ENCODE measurements around the gene ARL5A.
"Not testable (repeated sequence)": the region's sequence is repeated elsewhere in the genome, so short reads cannot be mapped to it uniquely, and the experiment has no call there.

The ARL5A gene, protein sequence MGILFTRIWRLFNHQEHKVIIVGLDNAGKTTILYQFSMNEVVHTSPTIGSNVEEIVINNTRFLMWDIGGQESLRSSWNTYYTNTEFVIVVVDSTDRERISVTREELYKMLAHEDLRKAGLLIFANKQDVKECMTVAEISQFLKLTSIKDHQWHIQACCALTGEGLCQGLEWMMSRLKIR

DNA sequence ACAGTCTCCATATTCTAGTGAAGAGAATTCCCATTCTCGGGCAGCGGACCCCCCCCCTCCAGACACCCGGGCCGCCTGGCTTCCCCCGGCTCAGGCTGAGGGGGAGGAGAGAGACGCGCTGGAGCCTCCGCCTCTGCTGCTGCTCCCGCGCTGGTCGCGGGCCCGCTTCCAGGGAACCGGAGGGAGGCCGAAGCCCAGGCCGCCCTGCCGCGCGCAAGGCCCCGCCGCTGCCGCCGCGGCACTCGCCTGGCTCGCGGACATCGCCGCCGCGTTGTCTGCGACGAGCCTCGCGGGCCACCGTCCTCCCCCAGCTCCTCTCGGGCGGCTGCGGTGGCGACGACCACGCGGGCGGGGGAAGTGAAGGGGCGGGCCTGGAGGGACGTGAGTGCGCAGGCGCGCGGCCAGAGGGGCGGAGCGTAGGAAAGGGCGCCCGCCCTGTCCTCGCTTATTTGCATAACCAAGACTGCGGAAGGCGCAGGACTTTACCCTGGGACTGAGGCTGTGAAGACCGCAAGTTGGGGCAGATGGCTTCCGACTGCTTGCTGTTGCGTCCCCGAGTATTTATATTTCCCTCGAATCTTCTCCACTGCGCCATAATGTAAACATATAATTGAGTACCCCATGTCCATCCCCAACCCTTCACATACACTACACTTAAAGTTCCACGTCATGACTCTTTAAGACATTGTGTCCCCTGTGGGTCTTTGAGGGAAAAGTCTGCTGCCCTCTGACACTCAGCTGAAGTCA lies at the start of gene ARL5A:
Gene ARL5A, minus strand, starts transcription at position 279 of the 747 bp plus-strand sequence. Its CDS starts 245 bp downstream, at position 34.
- DNase-seq: peak; percentile 96

DNA sequence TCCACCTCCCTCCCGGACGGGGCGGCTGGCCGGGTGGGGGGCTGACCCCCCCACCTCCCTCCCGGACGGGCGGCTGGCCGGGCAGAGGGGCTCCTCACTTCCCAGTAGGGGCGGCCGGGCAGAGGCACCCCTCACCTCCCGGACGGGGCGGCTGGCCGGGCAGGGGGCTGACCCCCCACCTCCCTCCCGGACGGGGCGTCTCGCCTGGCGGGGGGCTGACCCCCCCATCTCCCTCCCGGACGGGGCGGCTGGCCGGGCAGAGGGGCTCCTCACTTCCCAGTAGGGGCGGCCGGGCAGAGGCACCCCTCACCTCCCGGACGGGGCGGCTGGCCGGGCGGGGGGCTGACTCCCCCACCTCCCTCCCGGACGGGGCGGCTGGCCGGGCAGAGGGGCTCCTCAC lies 47.4 kb upstream of the ARL5A start:
- DNase-seq: not testable (repeated sequence)

DNA sequence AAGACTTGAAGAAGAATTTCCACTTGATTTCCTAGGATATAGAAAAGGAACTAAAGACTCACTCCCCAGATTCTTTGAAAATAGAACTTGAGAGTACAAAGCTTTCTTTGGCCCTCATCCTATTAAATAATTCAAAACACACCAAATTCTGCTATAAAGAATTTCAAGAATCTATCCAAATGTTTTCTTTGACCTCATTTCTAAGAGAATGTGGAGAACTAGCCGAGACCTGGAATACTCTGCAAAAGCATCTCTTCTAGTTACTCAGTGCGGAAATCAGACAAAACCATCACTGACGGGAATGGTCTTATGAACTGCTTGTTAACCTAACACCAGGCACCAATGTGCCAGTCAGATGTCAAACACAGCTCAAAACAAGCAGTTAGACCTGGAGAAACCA lies 44.2 kb upstream of the ARL5A start:
- no peak for DNase-seq

DNA sequence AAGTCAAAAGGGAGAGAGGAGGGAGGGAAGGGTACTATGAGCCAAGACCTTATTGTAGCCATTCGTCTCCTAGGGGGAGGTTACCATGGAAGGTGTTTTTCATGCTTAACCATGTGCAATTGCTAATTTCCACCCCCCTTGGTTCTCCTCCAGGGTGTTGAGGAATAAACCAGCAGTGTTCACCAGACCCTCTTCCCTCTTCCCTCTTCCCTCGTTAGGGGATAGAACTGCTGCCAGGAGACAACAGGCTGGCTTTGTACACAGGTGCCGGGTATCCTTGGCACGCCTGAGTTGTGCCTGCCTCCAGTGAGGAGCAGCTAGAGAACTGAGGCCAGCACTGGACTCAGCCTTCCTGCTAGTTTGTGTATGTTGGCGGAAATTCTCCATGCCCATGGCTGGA lies 41.1 kb upstream of the ARL5A start:
- no peak for DNase-seq

DNA sequence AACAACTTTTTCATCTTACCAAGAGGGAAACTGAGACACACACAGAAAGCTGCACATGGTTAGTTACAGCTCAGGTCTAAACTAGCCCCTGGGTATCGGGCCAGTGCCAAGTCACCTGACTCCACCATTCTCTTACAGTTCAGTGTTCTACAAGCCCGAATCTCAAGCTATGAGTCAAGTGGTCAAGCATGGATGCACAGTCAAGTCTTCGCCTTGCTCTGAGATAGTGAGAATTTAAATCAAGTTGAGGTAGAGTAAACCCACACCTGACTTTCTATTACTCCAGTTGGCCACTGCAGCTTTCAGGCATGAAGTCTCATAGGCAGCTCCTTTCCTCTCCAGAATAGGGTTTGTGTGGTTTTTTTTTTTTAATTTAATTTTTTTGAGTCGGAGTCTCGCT lies 34.5 kb upstream of the ARL5A start:
- DNase-seq: no peak

DNA sequence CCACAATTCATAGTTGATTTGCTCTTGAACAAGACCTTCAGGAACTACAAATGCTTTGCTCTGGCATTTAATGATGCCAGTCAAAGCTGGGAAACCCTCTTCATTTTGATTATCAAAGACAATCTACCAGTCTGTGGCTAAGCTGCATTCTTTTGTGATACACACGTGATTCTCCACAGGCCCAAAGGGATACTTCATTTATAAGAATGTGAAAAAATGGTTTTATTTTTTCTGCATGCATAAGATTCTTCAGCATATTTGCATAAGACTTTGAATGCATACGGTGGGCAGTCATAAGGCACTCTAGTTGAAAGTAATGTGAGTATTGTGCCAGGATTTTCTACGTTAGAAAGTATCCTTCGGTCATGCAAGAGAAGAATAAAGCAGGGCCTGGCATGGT lies 33.0 kb upstream of the ARL5A start:
- DNase-seq: no peak

DNA sequence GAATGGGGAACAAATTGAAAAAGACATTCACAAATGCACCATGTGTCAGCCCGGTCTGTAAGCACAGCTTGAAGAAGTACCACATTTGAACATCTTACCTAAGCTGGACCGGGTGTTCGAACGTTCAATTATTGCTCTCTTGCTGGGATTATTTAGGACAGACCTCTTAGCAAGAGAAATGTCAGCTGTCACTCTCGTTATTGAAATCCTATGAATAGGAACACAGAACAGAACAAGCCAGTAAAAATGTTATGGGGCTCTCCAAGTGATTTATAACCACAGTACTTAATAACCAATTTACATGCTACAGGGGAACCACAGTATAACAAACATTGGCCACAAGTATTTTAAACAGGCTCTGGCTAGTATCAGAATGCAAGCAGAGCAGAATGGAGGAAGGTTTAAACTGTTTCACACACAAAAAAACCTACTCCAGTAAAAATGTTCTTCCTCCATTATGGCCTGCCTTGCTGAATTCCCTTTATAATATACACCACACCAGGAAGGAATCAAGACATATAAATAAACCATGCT lies 32.5 kb upstream of the ARL5A start:
- no peak for DNase-seq

DNA sequence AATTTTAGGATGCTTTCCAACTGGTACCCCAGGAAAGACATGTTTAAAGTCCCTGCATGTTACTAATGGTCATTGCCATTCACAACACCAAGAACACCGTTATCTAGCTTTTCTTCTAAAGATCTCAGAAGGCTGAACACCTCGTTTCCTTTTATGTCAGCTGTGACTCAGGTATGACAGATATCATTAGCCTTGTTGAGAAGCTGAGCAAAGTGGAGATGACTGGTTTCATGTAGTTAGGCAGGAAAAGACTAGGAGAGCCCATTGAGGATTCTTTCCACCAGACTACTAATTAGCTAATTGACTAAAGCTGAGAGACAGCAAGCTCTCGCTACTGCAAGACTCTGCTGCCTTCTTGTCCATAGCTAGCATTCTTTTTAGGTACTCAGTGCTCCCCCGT lies 32.0 kb upstream of the ARL5A start:
- DNase-seq: no peak

DNA sequence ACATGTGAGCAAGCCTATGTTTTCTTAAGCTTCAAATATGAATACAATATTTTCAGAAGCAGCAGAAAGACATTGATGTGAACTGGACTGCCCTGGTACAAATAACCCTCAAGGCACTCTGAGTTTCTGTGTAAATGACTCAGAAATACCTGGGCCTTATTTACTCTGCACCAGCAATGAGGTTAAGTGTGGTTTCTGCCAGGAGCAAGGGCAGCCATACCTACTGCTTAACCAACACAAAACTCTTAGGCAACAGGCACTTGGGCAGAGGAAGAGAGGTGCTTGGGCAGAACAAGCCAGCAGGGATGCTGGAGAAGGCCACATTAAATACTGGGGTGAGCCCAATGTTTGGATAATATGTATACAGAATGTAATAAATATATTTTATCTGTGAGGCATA lies 29.4 kb upstream of the ARL5A start:
- no peak for DNase-seq

DNA sequence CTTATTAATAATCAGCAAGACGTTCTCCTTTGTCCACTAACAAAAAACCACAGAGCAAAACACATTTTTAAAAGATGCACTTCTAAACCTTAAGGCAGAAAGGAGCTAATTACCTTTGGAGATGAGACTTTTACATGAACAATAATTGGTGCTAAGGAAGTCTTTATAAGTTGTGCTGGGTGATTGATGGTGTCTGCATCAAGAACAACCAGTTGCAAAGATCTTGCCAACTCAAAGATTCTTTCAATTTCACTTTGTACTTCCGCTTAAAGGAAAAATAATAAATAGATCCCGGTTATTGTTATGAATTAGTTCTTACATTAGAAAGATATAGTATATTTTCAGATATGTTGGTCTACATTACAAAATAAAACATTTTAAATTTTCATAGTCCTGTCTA lies 26.9 kb upstream of the ARL5A start:
- no peak for DNase-seq

DNA sequence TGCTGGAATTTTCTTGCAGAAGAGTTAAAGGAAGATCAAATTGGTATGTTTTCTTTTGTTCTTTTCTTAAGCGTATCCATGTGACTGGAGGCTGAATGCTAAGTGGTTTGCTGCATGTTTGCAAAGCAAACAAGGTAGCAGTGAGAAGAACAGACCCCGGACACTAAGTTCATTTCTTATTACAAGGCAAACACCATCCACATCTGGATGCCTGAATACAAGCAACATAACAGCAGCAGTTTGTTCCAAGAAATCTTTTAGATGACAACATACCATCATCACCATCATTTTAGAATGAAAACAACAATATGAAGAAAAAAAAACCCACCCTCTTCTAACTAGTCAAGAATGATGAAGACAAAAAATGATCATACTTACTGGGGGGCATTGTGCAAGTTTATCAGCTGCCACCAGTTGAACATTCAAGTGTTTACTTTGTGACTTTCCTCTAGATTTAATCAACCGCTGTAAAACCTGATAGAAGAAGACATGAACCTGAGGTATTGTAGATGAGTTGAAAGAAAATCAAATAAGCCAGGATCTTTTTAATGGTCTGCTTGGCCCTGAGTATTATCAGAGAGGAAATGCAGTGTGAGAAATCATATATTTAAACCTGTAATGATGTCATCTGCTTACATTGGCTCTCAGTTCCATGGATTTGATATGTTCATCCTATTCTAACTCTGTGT lies 25.0 kb upstream of the ARL5A start:
- DNase-seq: no peak

DNA sequence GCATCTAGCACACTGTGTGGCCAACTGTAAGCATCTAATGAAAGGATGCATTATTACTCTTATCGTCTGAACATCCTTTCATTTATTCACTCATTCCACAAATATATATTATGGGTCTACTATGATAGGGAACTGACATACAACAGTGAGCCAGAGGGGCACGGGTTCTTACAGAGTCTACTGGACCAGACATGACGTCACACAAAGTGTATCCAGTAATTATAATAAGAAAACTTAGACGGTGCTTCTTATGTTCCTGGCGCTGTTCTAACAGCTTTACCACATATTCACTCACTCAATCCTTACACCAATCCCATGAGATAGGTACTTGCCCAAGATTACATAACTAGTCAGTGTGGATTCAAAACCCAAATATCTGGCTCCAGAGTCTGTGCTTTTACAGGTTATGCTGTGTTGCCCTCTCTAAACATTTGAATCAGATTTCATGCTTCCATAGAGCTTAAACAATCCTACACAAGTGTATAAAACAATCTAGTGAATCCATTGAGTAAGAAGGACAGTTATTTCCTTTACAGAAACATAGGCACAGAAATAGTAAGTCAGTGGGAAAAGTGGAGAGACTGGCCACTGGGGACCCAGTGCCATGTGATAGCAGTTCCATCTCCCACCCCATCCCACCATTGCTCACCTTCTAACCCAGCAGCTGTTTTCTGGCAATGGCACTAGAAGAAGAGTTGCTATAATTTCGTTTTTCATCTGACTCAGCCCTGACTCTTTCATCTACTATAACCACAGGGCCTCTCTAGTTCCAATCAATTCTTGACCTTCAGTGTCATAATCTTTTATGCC lies 24.2 kb upstream of the ARL5A start:
- no peak for DNase-seq

DNA sequence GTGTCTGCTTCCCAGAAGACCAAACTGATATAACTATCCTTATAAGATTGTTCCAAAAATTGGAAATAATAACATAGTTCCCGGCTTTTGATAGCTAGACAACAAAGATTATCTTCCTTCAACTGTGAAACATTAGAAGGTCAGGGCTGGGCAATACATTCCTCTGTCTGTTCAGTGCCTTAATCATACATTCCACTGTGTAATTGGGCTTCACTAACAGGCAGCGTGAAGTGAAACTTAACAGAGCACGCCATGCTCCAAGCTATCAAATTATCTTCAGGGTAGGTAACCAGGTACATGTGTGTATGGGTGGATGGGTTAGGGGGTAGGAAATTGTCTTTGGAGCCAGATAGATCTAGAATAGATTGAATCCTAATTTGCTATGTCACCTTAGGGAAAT lies 23.5 kb upstream of the ARL5A start:
- no peak for DNase-seq

DNA sequence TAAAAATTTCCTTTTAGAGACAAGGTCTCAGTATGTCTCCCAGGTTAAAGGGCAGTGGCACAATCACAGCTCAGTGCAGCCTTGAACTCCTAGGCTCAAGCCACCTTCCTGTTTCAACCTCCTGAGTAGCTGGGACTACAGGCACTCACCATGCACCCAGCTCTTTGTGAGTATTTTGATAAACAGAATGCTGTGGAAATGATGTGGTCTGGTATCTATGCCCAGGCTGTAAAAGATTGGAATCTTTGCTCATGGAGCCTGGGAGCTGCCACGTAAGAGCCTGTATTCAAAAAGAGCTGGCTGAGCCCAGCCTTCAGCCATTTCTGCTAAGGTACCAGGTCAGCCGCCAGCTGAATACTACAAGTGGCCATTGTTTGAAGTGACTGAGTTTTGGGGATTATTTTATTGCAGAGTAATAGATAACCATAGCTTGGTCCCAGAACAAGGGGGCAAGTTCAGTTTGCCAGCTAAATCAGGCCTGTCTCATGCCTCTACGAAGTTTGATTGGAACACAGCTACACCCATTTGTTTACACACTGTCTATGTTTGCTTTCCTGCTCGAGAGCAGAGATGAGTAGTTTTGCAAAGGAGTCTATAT lies 21.3 kb upstream of the ARL5A start:
- DNase-seq: no peak

DNA sequence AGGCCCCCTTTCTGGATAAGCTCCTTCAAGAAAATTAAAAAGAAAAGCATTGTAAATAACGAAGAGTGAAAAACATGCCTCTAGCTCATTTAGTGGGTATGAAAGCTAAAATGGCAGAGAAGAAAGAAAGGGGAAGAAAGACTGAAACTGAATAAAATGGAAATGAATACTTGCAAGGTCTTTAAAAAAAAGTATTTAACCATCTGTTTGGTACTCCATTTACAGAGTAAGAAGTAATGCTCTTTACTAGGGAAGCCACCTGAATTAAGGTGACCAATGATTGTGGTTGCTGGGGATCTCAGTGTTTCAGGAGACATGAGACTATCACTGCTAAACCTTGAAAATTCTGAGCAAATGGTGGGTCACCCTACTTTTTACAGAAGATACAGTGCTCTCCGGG lies 17.7 kb upstream of the ARL5A start:
- no peak for DNase-seq

DNA sequence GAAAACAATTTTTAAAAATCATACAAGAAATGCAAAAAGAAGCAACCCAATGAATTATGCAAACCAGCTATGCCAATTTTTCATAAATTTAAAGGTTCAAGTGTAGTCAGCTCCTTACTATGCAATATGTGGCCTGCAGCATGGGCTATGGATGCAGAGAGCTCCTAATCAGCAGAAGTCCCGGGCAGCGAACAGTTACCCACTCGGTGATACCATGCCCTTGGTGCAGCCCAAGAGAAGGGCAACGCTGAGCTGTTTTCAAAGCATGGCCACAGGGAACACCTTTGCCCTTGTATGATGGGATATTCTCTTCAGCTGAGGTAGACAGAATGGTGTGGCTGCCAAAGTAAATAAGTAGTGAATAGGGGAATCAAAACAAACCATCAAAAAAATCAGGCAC lies 17.3 kb upstream of the ARL5A start:
- DNase-seq: no peak

DNA sequence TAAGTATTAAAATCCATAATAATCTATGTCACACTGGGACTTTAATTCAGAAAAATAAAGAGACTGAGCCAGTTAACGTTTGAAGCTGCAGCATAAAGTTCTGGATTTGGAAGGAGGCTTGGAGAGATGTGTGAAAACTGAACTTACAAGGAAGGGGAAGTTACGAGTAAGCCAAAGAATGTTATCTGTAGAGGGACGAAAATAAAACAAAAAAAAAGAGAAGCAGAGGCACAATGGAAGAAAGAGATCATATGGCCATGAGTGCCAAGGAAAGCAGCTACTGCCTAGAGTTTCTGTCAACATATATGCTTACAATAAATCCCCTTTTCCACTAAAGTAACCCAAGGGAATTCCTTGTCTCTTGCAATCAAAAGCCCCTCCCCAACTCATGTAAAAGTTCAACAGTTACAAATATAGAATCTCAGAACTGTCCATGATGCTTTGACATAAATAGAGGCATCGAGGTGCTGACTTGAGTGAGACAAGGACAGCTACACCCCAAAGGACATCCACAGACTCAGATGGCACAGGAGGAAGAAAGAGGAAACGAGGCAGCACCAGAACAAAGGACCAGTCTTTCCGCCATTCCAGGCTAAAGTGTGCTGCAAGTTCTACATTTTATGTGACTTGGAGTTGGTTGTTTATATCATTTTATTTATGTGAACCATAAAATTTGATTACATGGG lies 16.1 kb upstream of the ARL5A start:
- DNase-seq: no peak

DNA sequence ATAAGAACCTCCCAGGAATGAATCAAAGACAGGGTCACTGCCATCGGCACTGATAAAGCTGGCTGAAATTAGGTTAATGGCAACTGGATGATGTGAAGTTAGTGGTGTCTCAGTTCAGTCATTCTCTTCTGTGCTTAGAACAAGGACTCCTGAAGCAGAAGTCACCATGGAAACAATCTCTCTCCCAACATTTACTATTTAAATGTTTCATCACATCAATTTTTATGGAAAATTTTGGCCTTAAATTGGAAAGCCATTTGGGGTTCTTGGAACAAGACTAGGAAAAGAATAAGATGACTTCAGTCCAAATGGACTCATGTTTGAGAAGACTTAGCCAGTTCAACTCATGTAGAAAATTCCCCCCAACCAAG lies 15.5 kb upstream of the ARL5A start:
- DNase-seq: no peak

DNA sequence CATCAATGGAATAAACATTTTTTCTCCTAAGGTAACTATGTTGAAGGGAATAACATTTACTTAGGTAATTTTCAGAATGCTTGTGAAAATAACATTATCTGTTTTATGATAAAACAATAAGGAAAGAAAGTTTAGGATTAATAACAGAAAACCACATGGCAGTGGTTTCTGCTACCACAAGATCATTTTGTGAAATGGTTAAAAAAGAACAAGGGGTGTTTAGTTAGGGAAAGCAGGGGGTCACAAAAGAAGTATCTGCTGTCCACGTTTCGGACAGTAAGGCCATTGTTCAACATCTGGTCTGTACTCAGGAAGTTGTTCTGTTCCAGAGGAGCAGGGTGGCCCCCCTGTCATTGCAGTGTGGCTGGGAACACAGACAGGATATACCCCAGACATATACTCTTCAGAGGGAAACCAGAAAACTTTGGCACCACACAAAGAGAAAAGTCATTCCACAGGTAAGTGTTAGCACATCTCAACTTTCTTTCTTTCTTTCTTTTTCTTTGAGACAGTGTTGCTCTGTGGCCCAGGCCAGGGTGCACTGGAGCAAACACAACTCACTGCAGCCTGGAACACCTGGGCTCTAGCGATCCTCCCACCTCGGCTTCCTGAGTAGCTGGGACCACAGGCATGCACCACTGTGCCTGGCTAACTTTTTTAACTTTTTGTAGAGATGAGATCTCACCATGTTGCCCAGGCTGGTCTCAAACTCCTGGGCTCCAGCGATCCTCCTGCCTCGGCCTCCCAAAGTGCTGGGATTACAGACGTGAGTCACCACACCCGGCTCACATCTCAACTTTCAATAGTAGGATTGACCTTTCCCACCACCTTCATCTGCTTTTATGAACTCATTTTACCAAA lies 14.8 kb upstream of the ARL5A start:
- no peak for DNase-seq

DNA sequence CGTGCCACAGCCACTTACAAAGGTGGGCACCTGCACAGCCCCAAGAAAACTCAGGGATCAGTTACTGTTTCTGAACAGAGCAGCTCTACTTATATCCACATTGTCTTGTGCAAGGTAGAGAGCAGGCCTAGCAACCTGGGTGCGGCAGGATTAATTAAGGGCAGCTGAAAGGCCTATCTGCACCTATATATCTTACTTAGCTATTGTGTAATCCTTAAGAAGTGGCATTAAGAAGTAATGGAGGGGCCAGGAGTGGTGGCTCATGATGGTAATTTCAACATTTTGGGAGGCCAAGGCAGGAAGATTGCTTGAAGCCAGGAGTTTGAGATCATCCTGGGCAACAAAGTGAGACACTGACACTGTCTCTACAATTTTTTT lies 12.8 kb upstream of the ARL5A start:
- no peak for DNase-seq
